NB4 (cell line): ENCODE data around the gene CEP350.

Source experiments
- DNase-seq: peaks from one replicate; pipeline ENCODE4 v3.0.0; 2010; ENCODE audit warnings: low read depth
- H3K4me3 ChIP-seq: one replicate; pipeline ENCODE4 v1.5.1; 2011; ENCODE audit warnings: mild to moderate bottlenecking, low read depth, low read length, moderate library complexity
- MYC ChIP-seq: IDR thresholded peaks from 2 replicates; pipeline ENCODE4 v1.6.1; 2011; ENCODE audit warnings: low read depth, low read length
- POLR2A ChIP-seq: IDR thresholded peaks from 2 replicates; pipeline ENCODE4 v1.6.1; 2011; ENCODE audit warnings: mild to moderate bottlenecking; ENCODE audit not compliant: insufficient read length; ENCODE audit errors: extremely low read depth
- TF ChIP-seq, protein P1 (sequence below): IDR thresholded peaks from 2 replicates; pipeline ENCODE4 v1.6.1; 2011; ENCODE audit warnings: low read depth, low read length
- TF ChIP-seq, protein P2 (sequence below): IDR thresholded peaks from one replicate; pipeline ENCODE4 v1.5.1; 2012; ENCODE audit warnings: low read depth, low read length

The CEP350 gene

DNA sequence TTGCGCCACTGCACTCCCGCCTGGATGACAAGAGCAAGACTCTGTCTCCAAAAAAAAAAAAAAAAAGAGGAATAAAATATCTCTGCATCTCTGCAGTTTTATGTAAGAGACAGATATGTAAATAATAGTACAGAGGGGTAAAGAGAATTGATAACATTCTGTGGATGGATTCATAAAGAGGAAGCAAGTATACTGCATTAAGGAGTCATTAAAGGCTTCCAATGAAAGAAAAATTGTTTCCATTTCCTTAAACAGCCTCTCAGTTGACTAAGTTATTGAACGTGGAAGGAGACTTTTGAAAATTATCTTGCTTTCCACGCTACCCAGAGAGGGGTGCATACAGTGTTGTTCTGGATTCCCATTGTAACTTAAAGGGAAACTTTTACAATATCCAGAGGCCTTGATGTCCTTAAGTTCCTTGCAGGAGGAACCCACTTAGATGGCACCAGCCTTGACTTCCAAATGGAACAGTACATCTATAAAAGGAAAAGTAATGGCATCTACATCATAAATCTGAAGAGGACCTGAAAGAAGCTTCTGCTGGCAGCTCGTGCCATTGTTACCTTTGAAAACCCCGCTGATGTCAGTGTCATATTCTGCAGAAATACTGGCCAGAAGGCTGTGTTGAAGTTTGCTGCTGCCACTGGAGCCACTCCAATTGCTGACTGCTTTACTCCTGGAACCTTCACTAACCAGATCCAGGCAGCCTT lies 13.8 kb downstream of the CEP350 start:
- DNase-seq = no peak
- TF ChIP-seq, protein P1, sequence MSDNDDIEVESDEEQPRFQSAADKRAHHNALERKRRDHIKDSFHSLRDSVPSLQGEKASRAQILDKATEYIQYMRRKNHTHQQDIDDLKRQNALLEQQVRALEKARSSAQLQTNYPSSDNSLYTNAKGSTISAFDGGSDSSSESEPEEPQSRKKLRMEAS = no peak
- no peak for TF ChIP-seq MYC
- TF ChIP-seq, protein P2, sequence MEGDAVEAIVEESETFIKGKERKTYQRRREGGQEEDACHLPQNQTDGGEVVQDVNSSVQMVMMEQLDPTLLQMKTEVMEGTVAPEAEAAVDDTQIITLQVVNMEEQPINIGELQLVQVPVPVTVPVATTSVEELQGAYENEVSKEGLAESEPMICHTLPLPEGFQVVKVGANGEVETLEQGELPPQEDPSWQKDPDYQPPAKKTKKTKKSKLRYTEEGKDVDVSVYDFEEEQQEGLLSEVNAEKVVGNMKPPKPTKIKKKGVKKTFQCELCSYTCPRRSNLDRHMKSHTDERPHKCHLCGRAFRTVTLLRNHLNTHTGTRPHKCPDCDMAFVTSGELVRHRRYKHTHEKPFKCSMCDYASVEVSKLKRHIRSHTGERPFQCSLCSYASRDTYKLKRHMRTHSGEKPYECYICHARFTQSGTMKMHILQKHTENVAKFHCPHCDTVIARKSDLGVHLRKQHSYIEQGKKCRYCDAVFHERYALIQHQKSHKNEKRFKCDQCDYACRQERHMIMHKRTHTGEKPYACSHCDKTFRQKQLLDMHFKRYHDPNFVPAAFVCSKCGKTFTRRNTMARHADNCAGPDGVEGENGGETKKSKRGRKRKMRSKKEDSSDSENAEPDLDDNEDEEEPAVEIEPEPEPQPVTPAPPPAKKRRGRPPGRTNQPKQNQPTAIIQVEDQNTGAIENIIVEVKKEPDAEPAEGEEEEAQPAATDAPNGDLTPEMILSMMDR = no peak
- no peak for TF ChIP-seq POLR2A
- no peak overlapping the region for H3K4me3 ChIP-seq

DNA sequence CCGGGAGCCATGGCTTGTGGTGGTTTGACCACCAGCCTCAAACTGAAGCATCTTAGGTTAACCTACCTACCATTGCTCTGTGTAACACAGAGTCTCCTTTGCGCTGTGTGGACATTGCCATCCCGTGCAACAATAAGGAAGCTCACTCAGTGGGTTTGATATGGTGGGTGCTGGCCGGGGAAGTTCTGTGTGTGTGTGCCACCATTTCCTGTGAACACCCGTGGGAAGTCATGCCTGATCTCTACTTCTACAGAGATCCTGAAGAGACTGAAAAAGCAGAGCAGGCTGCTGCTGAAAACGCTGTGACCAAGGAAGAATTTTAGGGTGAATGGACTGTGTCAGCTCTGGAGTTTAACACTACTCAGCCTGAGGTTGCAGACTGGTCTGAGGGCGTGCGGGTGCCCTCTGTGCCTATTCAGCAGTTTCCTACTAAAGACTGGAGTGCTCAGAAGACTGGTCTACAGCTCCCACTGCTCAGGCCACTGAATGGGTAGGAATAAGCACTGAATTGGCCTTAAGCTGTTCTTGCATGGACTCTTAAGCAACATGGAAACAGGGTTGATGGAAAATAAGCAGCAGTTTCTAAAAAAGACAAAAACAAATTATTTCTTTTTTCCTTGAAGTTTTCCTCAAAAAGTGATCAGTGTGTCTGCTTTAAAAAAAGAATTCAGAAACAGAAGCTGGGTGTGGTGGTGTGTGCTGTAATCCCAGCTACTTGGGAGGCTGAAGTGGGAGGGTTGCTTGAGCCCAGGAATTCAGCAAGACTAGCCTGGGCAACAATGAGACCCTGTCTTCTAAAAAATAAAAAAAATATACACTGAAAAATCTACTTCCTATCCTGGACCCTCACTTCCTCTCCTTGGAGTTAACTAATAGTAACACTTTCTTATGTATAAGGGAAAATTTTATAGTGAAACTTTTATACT lies 14.6 kb downstream of the CEP350 start:
- peak; percentile 24 for DNase-seq
- TF ChIP-seq, protein P1 = no peak
- no peak for TF ChIP-seq MYC
- TF ChIP-seq, protein P2 = no peak
- no peak for TF ChIP-seq POLR2A

DNA sequence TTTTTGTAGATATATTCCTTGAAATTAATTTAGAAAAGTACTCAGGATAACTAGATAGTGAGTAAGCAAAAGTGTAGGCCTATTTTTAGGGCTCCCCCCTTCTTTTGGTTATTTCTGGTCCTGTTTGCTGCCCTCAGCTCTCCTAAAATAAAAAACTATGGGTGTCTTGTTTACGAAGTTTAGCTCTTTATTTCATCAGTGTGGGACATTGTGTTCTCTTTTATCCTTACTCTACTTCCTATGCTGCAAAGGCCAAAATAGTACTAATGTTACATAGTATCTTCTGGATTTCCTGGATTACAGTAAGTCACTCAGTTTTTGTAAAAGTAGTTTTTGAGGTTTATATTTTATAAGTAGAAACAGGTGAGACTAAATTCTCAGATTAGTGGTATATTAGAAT lies 15.4 kb downstream of the CEP350 start:
- TF ChIP-seq POLR2A (no peak), MYC (no peak)
- TF ChIP-seq, protein P1 = no peak
- TF ChIP-seq, protein P2 = no peak
- no peak for DNase-seq
- no peak overlapping the region for H3K4me3 ChIP-seq

More for the DNA sequence above, 14.6 kb downstream of the CEP350 start:
- H3K4me3 ChIP-seq = no peak overlapping the region

DNA sequence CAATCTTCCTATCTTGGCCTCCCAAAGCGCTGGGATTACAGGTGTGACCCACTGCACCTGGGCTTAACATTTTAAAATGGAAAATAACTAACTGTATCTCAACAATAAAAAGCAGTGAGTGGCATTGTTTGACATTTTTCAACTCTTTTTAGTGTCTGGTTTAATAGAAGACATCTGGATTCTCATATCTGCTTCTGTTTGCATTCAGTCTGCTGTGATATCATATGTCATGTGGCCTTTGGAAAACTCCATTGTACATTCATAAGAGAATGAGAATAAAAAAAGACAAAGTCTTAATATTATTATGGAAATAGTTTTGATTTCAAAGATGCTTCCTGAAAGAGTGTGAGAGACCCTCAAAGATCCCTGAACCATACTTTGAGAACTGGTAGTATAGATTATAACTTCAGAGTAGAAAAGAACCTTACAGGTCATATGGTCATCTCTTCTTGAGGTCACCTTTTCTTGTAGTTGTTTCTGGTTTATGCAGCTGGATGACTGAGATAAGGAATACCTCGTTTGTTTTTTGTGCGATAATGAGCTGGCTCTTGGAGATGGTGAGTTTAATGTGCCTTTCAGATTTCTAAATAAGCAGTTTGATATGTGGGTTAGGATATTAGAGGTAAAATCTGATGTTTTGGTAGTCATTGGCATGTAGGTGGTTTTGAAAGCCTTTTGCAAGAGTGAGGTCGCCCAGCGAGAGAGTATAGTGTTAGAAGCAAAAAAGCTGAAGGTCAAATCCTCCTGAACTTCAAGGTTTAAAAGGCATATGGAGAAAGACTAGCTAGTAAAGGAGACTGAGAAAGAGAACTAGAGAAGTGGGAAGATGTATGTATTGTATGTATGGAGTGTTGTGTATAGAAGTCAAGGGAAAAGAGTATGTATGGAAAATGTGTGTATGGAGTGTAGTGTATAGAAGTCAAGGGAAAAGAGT lies 17.2 kb downstream of the CEP350 start:
- no peak for TF ChIP-seq POLR2A
- TF ChIP-seq MYC = no peak
- TF ChIP-seq, protein P1 = no peak
- TF ChIP-seq, protein P2 = no peak
- no peak for DNase-seq
- H3K4me3 ChIP-seq = no peak overlapping the region
